PFSK-1 (cell line): ENCODE measurements around the gene PREPL.

ENCODE experiments used
- POLR2AphosphoS5 ChIP-seq: IDR thresholded peaks from 2 replicates; pipeline ENCODE4 v1.6.1; 2012; ENCODE audit warnings: low read depth, mild to moderate bottlenecking, control low read depth, low read length, moderate library complexity
- REST ChIP-seq, 2 experiments: IDR thresholded peaks; 2 replicates each; pipeline versions ENCODE4 v1.6.1 to v1.8.0; 2011 to 2012; ENCODE audit warnings: low read depth in 2 of 2, low read length in 2 of 2, control low read depth in 1 of 2, inconsistent platforms in 1 of 2, mild to moderate bottlenecking in 1 of 2, moderate library complexity in 1 of 2; ENCODE audit not compliant: insufficient read depth in 1 of 2
- SIN3A ChIP-seq: IDR thresholded peaks from 2 replicates; pipeline ENCODE4 v1.6.1; 2012; ENCODE audit warnings: mild to moderate bottlenecking, low read length, moderate library complexity, borderline replicate concordance; ENCODE audit not compliant: insufficient read depth
- TAF1 ChIP-seq: IDR thresholded peaks from 2 replicates; pipeline ENCODE4 v1.6.1; 2012; ENCODE audit warnings: low read length, control low read depth, borderline replicate concordance; ENCODE audit not compliant: insufficient read depth

DNA sequence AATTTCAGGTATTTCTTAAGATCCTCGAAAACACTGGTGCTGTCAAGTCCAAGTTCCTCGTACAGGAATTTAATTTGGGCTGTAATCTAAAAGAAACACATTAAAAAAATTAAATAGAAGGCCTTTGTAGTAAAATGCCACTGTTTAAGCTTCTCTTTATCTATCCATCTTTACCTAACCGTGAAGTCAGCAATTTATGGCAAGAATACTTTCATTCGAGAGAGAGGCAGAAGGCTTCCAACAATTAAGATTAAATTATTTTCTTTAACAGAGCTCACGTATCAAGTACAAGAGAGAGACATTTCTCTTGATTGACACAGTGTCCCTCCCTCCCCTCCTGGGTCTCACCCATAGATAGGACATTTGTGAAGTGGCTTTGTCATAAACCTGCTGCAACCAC lies 39.9 kb downstream of the PREPL start:
- TF ChIP-seq POLR2AphosphoS5 (no peak), TAF1 (no peak), REST (IDR thresholded peaks at IDR 0.05; ENCODE audit: insufficient read depth in 1 of 2, low read depth in 2 of 2, low read length in 2 of 2) (no peak), SIN3A (no peak)
